Caco-2 (cell line): Measurements from ENCODE around the gene TMEM132A. TPM values are rescaled to one million over a fixed set of nuclear protein-coding genes. Genes with fewer than 3 reads are reported as not detected.

Experiments
- BruUV-seq: library from RNA; stranded (reverse); fragments of 400-500 nt; replicated peaks from 2 replicates; lab custom pipeline; 2021; lab: Mats Ljungman, UMichigan
- CTCF ChIA-PET: fragments of 300-600 bp; sonication (Branson Sonifier 250); formaldehyde crosslinking; loops from one replicate; lab custom pipeline; 2022; ENCODE audit warnings: antibody characterized with exemption; lab: Charles Lee
- POLR2A ChIA-PET: fragments of 300-600 bp; sonication (Branson Sonifier 250); formaldehyde crosslinking; loops from one replicate; lab custom pipeline; 2022; ENCODE audit warnings: antibody characterized with exemption; lab: Charles Lee
- DNase-seq, 2 experiments: peaks; one replicate each; pipeline versions ENCODE4 v3.0.0 to v3.0.0-alpha.2; 2020 to 2022
- H3K27me3 ChIP-seq: replicated peaks from 2 replicates; pipeline ENCODE4 v1.6.0; 2011; ENCODE audit warnings: low read length; ENCODE audit not compliant: control insufficient read depth, insufficient read depth
- H3K36me3 ChIP-seq: 2 replicates; pipeline ENCODE4 v1.5.1; 2011; ENCODE audit warnings: low read length; ENCODE audit not compliant: control insufficient read depth, insufficient read depth
- H3K4me1 ChIP-seq: fragments of 250-450 bp; sonication (Bioruptor Pico); 2 replicates; pipeline ENCODE4 v1.5.1; 2020; ENCODE audit warnings: mild to moderate bottlenecking
- H3K4me3 ChIP-seq: 2 replicates; pipeline ENCODE4 v1.5.1; 2011; ENCODE audit warnings: low read depth, mild to moderate bottlenecking, control low read depth, low read length
- H3K9me3 ChIP-seq: fragments of 250-450 bp; sonication (Bioruptor Pico); 2 replicates; pipeline ENCODE4 v1.5.1; 2020; ENCODE audit warnings: mild to moderate bottlenecking, moderate library complexity
- H3K27ac Mint-ChIP-seq: one replicate; pipeline ENCODE4 v1.8.0; 2022; ENCODE audit warnings: mixed read lengths; ENCODE audit not compliant: unreplicated experiment
- H3K27me3 Mint-ChIP-seq: one replicate; pipeline ENCODE4 v1.8.0; 2022; ENCODE audit warnings: mixed read lengths; ENCODE audit not compliant: insufficient read depth, unreplicated experiment
- H3K36me3 Mint-ChIP-seq: one replicate; pipeline ENCODE4 v1.8.0; 2022; ENCODE audit warnings: mild to moderate bottlenecking, mixed read lengths; ENCODE audit not compliant: insufficient read depth, unreplicated experiment
- H3K4me1 Mint-ChIP-seq: one replicate; pipeline ENCODE4 v1.8.0; 2022; ENCODE audit warnings: low read depth, mixed read lengths; ENCODE audit not compliant: unreplicated experiment
- H3K4me3 Mint-ChIP-seq: one replicate; pipeline ENCODE4 v1.8.0; 2022; ENCODE audit warnings: mild to moderate bottlenecking, moderate library complexity, mixed read lengths; ENCODE audit not compliant: unreplicated experiment
- H3K9me3 Mint-ChIP-seq: one replicate; pipeline ENCODE4 v1.8.0; 2022; ENCODE audit warnings: mixed read lengths; ENCODE audit not compliant: unreplicated experiment
- intact Hi-C: fragments of 100-400 bp; cut with micrococcal nuclease; formaldehyde crosslinking; loops from one replicate; pipeline ENCODE4 v1.10.0; 2022; ENCODE audit not compliant: unreplicated experiment
- total RNA-seq: library from RNA; stranded (reverse); gene quantifications from 2 replicates; pipeline ENCODE4 v1.2.3, GENCODE V29; 2022
- TF ChIP-seq, protein P1 (sequence below), 2 experiments: fragments of 200-600 bp in 1 of 2; IDR thresholded peaks; 1 replicate in 1 of 2; 2 replicates in 1 of 2; pipeline versions ENCODE4 v1.5.1 to v1.8.0; 2011 to 2022; ENCODE audit warnings: antibody characterized with exemption in 1 of 2, control low read depth in 1 of 2, inconsistent platforms in 1 of 2, low read depth in 1 of 2, low read length in 1 of 2, mild to moderate bottlenecking in 1 of 2, moderate library complexity in 1 of 2; ENCODE audit not compliant: insufficient read depth in 1 of 2, severe bottlenecking in 1 of 2, unreplicated experiment in 1 of 2

TMEM132A gene
- total RNA-seq, 1 experiment from 2014 or later: 97.3 TPM

- TF ChIP-seq, protein P1, sequence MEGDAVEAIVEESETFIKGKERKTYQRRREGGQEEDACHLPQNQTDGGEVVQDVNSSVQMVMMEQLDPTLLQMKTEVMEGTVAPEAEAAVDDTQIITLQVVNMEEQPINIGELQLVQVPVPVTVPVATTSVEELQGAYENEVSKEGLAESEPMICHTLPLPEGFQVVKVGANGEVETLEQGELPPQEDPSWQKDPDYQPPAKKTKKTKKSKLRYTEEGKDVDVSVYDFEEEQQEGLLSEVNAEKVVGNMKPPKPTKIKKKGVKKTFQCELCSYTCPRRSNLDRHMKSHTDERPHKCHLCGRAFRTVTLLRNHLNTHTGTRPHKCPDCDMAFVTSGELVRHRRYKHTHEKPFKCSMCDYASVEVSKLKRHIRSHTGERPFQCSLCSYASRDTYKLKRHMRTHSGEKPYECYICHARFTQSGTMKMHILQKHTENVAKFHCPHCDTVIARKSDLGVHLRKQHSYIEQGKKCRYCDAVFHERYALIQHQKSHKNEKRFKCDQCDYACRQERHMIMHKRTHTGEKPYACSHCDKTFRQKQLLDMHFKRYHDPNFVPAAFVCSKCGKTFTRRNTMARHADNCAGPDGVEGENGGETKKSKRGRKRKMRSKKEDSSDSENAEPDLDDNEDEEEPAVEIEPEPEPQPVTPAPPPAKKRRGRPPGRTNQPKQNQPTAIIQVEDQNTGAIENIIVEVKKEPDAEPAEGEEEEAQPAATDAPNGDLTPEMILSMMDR (IDR thresholded peaks at IDR 0.05; ENCODE audit: insufficient read depth in 1 of 2, low read depth in 1 of 2, low read length in 1 of 2, severe bottlenecking in 1 of 2, unreplicated experiment in 1 of 2): no peak
- H3K9me3 ChIP-seq: no peaks in the 10 kb centered on the region
- no peaks in the 10 kb centered on the region for H3K36me3 ChIP-seq
- no peak overlapping the region for H3K4me3 ChIP-seq
- H3K4me3 Mint-ChIP-seq: no peak overlapping the region
- ChIA-PET POLR2A (no interaction called here), CTCF (no interaction called here)
- no peaks in the 10 kb centered on the region for H3K27me3 Mint-ChIP-seq
- BruUV-seq: no TSS peak
- H3K9me3 Mint-ChIP-seq: no peaks in the 10 kb centered on the region
- H3K4me1 Mint-ChIP-seq: peaks cover 9% of the 10 kb centered on the region
- intact Hi-C loops: no loop called here
- no peak for DNase-seq
- no peaks in the 10 kb centered on the region for H3K27me3 ChIP-seq
- no peak overlapping the region for H3K27ac Mint-ChIP-seq
- no peaks in the 10 kb centered on the region for H3K36me3 Mint-ChIP-seq
- H3K4me1 ChIP-seq: peaks cover 6% of the 10 kb centered on the region; the same call in 1 of the 2 replicates
Observed at GRCh38 chr11:60947700-60948099, 23.4 kb downstream of the TMEM132A start.

- no peaks in the 10 kb centered on the region for H3K36me3 Mint-ChIP-seq
- H3K27me3 Mint-ChIP-seq: no peaks in the 10 kb centered on the region
- intact Hi-C loops: no loop called here
- TF ChIP-seq, protein P1 (IDR thresholded peaks at IDR 0.05; ENCODE audit: insufficient read depth in 1 of 2, low read depth in 1 of 2, low read length in 1 of 2, severe bottlenecking in 1 of 2, unreplicated experiment in 1 of 2): no peak
- no peaks in the 10 kb centered on the region for H3K9me3 Mint-ChIP-seq
- ChIA-PET POLR2A (no interaction called here), CTCF (no interaction called here)
- Histone ChIP-seq H3K4me1 (peaks cover 6% of the 10 kb centered on the region; the same call in 1 of the 2 replicates), H3K27me3 (no peaks in the 10 kb centered on the region), H3K4me3 (no peak overlapping the region), H3K36me3 (no peaks in the 10 kb centered on the region), H3K9me3 (no peaks in the 10 kb centered on the region)
- H3K4me1 Mint-ChIP-seq: peaks cover 13% of the 10 kb centered on the region
- no peak overlapping the region for H3K4me3 Mint-ChIP-seq
- no peak overlapping the region for H3K27ac Mint-ChIP-seq
- no peak for DNase-seq
- no TSS peak for BruUV-seq
Observed at GRCh38 chr11:60948250-60948649, 24.0 kb downstream of the TMEM132A start.

- DNase-seq: no peak
- Histone ChIP-seq H3K36me3 (no peaks in the 10 kb centered on the region), H3K4me3 (no peak overlapping the region), H3K4me1 (peaks cover 6% of the 10 kb centered on the region; the same call in 1 of the 2 replicates), H3K9me3 (no peaks in the 10 kb centered on the region), H3K27me3 (no peaks in the 10 kb centered on the region)
- Mint-ChIP-seq H3K4me3 (no peak overlapping the region), H3K4me1 (peaks cover 13% of the 10 kb centered on the region), H3K27me3 (no peaks in the 10 kb centered on the region), H3K27ac (no peak overlapping the region), H3K36me3 (no peaks in the 10 kb centered on the region), H3K9me3 (no peaks in the 10 kb centered on the region)
- TF ChIP-seq, protein P1 (IDR thresholded peaks at IDR 0.05; ENCODE audit: insufficient read depth in 1 of 2, low read depth in 1 of 2, low read length in 1 of 2, severe bottlenecking in 1 of 2, unreplicated experiment in 1 of 2): no peak
- POLR2A ChIA-PET: no interaction called here
- CTCF ChIA-PET: interaction anchor here (0.7 kb wide), 1 partner anchor 68 kb away, joined by 4 read pairs; no protein-coding TSS in a partner anchor
- BruUV-seq: no TSS peak
- intact Hi-C loops: no loop called here
Observed at GRCh38 chr11:60950024-60950423, 25.8 kb downstream of the TMEM132A start.
